Umbilical cord (tissue), 2 donors: ENCODE data around the gene KANK4. TPM values are rescaled to one million over a fixed set of nuclear protein-coding genes. Genes with fewer than 3 reads are reported as not detected.
A peak's percentile ranks its signal among the peaks of the same experiment; 100 is the strongest.

Source experiments
- DNase-seq: peaks from one replicate; pipeline ENCODE4 v3.0.0-alpha.2; 2015; ENCODE audit warnings: low spot score
- total RNA-seq: library from RNA; depleted of rRNA; stranded (reverse); fragments of >200 nt; gene quantifications from one replicate; pipeline ENCODE4 v1.2.3, GENCODE V29; 2014; ENCODE audit warnings: low replicate concordance; ENCODE audit not compliant: insufficient read depth

The KANK4 gene
- total RNA-seq, 1 donor from 2014 or later: 16.1 TPM

- no peak for DNase-seq
Observed at GRCh38 chr1:62307446-62307845, 11.8 kb downstream of the KANK4 start.

- no peak for DNase-seq
Observed at GRCh38 chr1:62306065-62306464, 13.2 kb downstream of the KANK4 start.

DNA sequence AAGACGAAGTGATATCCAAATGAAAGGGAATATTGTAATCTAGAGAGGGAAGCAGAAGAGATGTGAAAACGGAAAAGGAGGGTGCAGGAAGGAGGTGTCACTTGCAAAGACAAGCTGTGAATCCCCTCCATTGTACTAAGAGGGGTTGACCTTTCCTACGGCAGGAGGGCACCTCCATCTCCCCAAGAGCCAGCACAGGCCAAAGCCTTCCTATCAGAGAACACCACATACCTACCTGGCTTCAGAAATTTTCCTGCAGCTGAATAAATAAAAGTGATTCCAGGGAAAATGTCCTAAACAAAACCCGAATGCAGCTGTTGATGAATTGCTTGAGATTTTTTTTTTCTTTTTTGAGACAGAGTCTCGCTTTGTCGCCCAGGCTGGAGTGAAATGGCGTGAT lies 14.3 kb downstream of the KANK4 start:
- no peak for DNase-seq

DNA sequence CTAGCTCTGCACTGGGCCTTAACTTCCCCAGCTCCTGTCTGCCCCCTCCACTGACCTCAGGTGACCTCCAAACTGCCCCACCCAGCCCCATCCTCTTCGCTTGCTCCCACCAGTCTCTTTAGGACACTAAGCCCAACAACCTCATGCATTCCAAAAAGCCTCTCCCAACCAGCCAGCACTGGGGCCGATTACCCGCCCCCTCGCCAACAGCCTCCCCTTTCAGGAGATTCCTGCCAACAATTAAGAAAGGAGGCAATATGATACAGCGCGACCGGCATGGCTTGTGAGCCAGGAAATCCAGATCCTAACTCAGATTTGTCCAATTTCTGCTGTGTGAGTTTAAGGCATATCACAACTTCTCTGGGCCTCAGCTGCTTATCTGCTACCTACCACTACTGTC lies 14.7 kb downstream of the KANK4 start:
- DNase-seq: no peak

DNA sequence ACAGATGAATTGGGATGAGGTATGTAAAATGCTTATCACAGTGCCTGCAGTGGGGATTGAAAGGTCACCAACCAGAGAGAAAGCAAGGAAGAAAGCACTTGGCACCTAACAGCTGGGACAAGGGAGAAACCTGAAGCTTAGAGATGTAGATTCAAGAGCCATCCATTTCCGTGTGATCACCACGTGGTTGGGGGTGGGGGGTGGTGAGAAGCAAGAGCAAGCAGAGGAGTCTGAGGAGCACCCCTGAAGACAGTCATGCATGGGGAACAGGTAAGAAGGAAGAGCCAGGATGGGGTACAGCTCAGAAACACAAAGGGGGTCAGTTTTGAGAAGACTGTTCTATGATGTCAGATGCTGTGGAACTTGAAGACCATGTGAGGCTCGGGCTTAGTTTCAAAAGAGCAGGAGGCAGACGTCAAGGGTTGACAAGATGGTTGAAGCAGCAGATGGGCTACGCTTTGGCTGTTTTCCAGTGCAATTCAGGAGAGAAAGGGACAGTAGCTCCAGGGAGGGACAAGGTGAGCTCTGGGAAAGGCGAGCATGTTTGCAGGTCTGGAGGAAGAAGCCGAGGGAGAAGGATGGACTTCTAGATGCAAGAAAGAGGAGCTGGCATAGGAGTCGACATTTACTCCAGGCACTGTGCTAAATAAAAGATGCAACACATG lies 17.4 kb downstream of the KANK4 start:
- no peak for DNase-seq

DNA sequence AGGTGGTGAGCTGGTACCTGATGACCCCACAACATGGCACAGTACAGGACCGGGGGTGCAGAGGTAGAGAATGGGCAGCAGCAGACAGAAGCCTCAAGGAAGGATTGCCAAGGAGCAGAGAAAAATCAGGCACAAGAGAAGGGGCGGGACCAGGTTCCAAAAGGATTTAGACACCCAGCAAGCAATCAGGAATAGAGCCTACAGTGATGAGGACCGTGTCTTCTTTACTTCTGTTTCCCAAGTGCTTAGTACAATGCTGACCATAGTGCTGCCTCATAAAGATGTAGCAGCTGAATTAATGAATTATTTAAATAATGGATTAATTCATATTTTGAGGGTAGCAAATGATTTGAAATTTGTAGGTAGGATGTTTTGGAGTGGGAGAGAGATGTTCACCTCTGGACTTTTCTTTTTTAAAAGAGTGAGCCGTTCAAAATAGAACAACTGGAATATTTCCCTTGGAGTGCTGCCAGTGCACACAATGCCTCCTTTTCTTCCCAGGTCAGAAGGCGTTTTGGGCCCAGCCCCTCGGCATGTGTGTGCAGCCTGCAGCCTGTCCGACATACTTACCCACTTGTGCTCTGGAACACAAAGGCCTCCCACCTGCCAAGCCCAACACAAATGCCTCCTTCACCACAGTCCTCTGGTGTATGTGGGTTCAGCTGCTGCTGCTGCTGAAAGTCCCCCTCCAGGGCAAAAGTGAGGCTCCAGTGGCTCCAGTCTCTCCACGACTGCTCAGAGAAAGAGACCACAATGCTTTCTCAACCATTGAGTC lies 19.6 kb downstream of the KANK4 start:
- no peak for DNase-seq

GRCh38 chr1:62295921-62296491 lies 23.2 kb downstream of the KANK4 start:
- DNase-seq: peak; percentile 60

GRCh38 chr1:62294261-62294660 lies 25.0 kb downstream of the KANK4 start:
- DNase-seq: no peak

- no peak for DNase-seq
Observed at GRCh38 chr1:62288662-62289061, 30.6 kb downstream of the KANK4 start.

DNA sequence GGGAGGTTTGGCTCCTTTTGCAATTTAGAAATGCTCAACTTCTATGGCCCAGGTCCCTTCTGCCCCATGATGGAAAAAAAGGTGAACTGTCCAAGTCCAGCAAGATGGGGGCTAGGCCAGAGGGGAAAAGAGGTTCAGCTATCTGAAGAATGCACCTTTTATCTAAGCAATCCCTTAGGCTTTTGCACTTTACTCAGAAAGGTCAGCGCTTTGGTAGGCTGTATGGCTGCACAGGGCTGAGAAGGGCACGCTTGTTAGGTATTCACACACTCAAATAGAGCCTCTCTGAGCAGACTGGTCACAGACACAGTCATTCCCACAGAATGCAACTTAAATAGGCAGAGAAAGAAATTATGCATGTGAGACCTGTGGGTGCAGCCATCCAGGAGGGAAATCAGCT lies 31.0 kb downstream of the KANK4 start:
- no peak for DNase-seq

DNA sequence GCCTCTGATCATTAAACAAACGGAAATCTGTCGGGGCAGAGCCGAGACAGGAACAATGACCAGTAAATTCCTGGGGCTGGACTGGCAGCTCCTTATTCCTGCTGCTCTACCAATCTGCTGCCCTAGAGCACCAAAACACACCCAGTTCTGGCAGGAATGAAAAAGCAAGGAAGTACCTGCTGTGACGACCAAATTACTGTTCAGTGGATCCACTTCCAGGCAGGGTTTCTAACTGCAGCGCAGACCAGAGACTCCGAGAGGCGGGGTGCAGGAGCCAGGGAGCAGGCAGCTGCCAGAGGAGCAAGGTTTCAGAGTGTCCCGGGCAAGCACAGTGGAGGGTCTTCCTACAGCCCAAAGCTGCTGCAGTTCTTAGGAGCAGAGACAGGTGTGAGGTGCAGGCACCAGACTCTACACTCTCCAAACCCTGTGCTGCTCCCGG lies 32.4 kb downstream of the KANK4 start:
- DNase-seq: no peak

DNA sequence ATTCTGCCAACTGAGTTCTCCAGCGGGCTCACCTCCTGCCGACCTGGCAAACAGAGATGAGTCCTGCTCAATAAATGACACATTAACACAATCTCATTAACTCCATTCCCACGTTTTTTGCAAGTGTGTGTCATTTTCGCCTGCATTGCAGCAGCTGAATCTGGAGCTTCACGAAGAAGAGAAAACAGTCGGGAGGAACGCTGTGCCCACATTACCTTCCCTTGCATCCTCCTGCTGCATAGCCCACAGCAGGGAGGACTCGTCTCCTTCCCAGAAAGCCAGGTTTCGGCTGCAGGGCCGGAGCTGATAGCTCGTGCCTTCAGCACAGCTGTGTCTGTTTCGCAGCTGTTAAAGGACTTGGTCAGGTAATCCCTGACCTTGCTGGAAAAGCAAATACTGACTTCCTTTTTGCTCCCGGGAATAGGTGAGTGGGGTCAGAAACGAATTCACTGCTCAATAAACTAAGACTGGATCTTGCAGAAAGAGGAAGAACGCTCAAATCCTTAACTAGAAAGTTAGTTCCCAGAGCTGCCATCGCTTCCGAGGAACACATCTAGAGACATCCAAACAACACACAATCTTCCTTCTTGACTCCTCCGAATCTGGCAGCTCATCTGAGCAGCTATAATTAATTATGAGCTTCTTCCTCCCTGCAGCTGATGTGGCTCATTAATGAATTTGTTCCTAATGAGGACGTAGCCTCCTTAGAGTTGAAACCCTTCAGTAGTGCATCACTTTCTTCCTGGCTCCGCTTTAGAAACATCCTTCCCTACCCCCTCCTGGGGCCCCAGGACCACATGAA lies 33.0 kb downstream of the KANK4 start:
- DNase-seq: no peak

- no peak for DNase-seq
Observed at GRCh38 chr1:62285440-62285839, 33.8 kb downstream of the KANK4 start.

DNA sequence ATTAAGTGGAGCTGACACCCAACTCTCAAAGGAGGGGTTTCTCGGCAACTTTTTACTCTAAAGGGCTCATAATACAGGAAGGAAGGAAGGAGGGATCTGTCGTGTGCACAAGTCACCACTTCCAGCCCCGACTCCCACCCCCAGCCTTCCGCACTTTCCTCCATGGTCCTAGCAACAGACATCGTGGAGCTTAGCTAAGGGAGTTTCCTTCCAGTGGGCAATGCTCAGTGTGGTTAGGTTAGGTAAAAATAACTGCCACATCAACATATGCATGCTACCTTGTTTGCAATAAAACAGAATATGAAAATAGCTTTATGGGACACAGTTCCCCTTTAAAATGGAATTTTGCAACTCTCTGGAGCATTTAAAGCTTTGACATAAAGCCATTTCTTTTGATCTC lies 35.2 kb downstream of the KANK4 start:
- DNase-seq: no peak

- no peak for DNase-seq
Observed at GRCh38 chr1:62282909-62283755, 36.1 kb downstream of the KANK4 start.

DNA sequence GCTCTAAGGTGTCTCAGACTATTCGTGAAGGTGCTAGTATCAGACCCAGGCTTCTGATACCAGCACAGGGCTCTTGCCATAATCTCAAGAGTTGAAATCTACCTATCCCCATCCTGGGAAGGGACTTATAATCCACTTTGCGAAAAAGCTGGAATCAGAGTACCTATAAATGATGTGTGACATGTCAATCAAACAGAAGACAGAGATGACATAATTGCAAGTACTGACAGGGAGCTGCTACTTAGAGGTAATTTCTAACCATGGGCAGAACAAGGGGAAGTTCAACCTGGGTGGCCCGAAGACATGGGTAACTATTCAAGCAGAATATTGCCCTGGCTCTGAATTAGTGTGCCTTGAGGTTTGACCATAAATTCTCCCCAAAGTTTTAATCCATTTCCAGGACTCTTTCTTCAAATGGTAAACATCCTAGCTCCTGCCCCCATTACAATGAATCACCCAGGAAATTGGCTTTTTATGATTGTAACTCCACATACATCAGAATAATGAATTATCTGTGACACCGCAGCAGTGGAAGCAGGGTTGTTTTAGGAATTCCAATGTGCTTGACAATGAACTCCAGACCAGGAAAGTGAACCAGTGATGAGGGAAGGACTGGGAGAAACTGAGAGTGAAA lies 37.2 kb downstream of the KANK4 start:
- no peak for DNase-seq

GRCh38 chr1:62280960-62281465 lies 38.2 kb downstream of the KANK4 start:
- no peak for DNase-seq

DNA sequence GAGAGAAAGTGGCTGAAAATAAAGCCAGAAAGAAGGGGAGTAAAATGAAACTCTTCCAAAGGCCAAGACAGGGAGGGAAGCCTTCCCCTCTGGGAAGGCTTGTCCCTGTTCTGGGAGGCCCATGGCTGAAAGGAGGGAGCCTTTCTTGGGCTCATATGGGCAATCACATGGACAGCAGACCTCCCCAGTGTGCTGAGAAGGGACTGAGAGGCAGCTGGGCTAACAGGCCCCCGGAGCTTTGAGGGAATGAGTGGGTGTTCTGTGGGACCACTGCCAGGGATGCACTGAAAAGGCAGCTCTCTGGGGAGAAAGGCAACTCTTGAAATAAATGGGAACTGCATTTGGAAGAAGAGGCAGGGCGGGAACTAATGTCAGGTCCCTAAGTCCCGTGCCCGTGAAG lies 39.1 kb downstream of the KANK4 start:
- no peak for DNase-seq

- no peak for DNase-seq
Observed at GRCh38 chr1:62276791-62277190, 42.4 kb downstream of the KANK4 start.
